Loucy (cell line): ENCODE data around the gene NDEL1.
A peak's percentile ranks its signal among the peaks of the same experiment; 100 is the strongest.

Source experiments
- H2AFZ ChIP-seq: fragments of 200-600 bp; sonication (generic); 2 replicates; pipeline ENCODE4 v1.6.0; 2016; ENCODE audit warnings: antibody characterized with exemption, mild to moderate bottlenecking, low read length, moderate library complexity
- H3F3A ChIP-seq: fragments of 200-600 bp; 2 replicates; pipeline ENCODE4 v1.6.0; 2016; ENCODE audit warnings: antibody characterized with exemption, low read depth, mild to moderate bottlenecking
- H3K27me3 ChIP-seq: fragments of 200-600 bp; sonication (generic); 2 replicates; pipeline ENCODE4 v1.6.1; 2014; ENCODE audit warnings: low read length, mild to moderate bottlenecking; ENCODE audit not compliant: insufficient read depth, poor library complexity, severe bottlenecking
- H3K36me3 ChIP-seq: fragments of 200-600 bp; sonication (generic); 2 replicates; pipeline ENCODE4 v1.6.1; 2016; ENCODE audit warnings: low read length; ENCODE audit not compliant: insufficient read depth
- H3K4me1 ChIP-seq: fragments of 200-600 bp; sonication (generic); 2 replicates; pipeline ENCODE4 v1.5.1; 2014; ENCODE audit warnings: low read length, mild to moderate bottlenecking; ENCODE audit not compliant: insufficient read depth, poor library complexity, severe bottlenecking
- H3K4me2 ChIP-seq: fragments of 200-600 bp; sonication (generic); 2 replicates; pipeline ENCODE4 v1.6.0; 2014; ENCODE audit warnings: antibody characterized with exemption, low read length, low read depth, mild to moderate bottlenecking; ENCODE audit not compliant: poor library complexity, severe bottlenecking
- H3K4me3 ChIP-seq: fragments of 200-600 bp; sonication (generic); 2 replicates; pipeline ENCODE4 v1.5.1; 2014; ENCODE audit warnings: low read length, mild to moderate bottlenecking, mixed read lengths; ENCODE audit not compliant: poor library complexity, severe bottlenecking
- H3K79me2 ChIP-seq: fragments of 200-600 bp; sonication (generic); 2 replicates; pipeline ENCODE4 v1.6.1; 2014; ENCODE audit warnings: low read length; ENCODE audit not compliant: insufficient read depth
- H3K9ac ChIP-seq: fragments of 200-600 bp; sonication (generic); 2 replicates; pipeline ENCODE4 v1.6.0; 2014; ENCODE audit warnings: mild to moderate bottlenecking, low read depth, low read length, moderate library complexity; ENCODE audit not compliant: poor library complexity, severe bottlenecking
- H3K9me2 ChIP-seq: fragments of 200-600 bp; sonication (generic); replicated peaks from 2 replicates; pipeline ENCODE4 v1.6.1; 2016; ENCODE audit warnings: low read depth, low read length, mixed read lengths
- H3K9me3 ChIP-seq: fragments of 200-600 bp; sonication (generic); 2 replicates; pipeline ENCODE4 v1.6.1; 2014; ENCODE audit warnings: mild to moderate bottlenecking, antibody characterized with exemption, low read length, low read depth; ENCODE audit not compliant: insufficient read depth
- H4K20me1 ChIP-seq: fragments of 200-600 bp; sonication (generic); 2 replicates; pipeline ENCODE4 v1.6.0; 2014; ENCODE audit warnings: antibody characterized with exemption, low read length, mild to moderate bottlenecking; ENCODE audit not compliant: insufficient read depth, poor library complexity, severe bottlenecking
- EZH2phosphoT487 ChIP-seq: fragments of 200-600 bp; IDR thresholded peaks from 2 replicates; pipeline ENCODE4 v1.6.1; 2018; ENCODE audit warnings: antibody characterized with exemption, mild to moderate bottlenecking, moderate library complexity, borderline replicate concordance
- TF ChIP-seq, protein P1 (sequence below): fragments of 200-600 bp; sonication (generic); conservative IDR thresholded peaks from 2 replicates; pipeline ENCODE4 v1.5.1; 2014; ENCODE audit warnings: mild to moderate bottlenecking, antibody characterized with exemption, low read length

NDEL1 gene

GRCh38 chr17:8439681-8440080 lies 4.0 kb downstream of the NDEL1 start:
- Histone ChIP-seq H3K9ac (no peak overlapping the region), H3K4me1 (peaks cover 46% of the 10 kb centered on the region), H3K4me2 (no peak overlapping the region), H4K20me1 (peaks cover 51% of the 10 kb centered on the region), H3F3A (no peaks in the 10 kb centered on the region), H3K36me3 (peaks cover 10% of the 10 kb centered on the region; the same call in 1 of the 2 replicates), H3K79me2 (peaks cover 75% of the 10 kb centered on the region), H2AFZ (no peak overlapping the region), H3K9me2 (no peaks in the 10 kb centered on the region), H3K4me3 (no peak overlapping the region), H3K27me3 (no peaks in the 10 kb centered on the region), H3K9me3 (no peaks in the 10 kb centered on the region)
- TF ChIP-seq, protein P1, sequence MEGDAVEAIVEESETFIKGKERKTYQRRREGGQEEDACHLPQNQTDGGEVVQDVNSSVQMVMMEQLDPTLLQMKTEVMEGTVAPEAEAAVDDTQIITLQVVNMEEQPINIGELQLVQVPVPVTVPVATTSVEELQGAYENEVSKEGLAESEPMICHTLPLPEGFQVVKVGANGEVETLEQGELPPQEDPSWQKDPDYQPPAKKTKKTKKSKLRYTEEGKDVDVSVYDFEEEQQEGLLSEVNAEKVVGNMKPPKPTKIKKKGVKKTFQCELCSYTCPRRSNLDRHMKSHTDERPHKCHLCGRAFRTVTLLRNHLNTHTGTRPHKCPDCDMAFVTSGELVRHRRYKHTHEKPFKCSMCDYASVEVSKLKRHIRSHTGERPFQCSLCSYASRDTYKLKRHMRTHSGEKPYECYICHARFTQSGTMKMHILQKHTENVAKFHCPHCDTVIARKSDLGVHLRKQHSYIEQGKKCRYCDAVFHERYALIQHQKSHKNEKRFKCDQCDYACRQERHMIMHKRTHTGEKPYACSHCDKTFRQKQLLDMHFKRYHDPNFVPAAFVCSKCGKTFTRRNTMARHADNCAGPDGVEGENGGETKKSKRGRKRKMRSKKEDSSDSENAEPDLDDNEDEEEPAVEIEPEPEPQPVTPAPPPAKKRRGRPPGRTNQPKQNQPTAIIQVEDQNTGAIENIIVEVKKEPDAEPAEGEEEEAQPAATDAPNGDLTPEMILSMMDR: no peak
- TF ChIP-seq EZH2phosphoT487: no peak

DNA sequence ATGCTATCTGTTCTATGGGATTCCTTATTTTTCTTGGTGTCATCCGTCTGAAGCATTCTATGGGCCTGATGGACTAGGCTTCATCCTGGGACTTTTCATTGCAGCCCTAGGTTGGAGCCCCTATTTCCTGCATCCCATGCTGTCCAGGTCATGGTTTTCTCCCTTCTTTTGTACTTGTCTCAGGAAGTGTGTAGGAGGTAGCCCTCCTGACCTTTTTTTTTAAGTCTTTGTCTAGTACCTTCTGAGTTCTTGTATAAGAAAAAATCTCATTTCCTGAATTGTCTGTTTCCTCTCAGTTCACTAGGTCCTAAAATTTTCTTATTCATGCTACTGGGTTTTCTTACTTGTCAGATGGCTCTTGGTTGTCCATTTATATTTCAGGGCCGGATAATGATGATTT lies 6.0 kb downstream of the NDEL1 start:
- Histone ChIP-seq H3K9me3 (no peaks in the 10 kb centered on the region), H3K79me2 (peaks cover 69% of the 10 kb centered on the region), H4K20me1 (peaks cover 46% of the 10 kb centered on the region), H3K27me3 (no peaks in the 10 kb centered on the region), H3K9ac (no peak overlapping the region), H3K9me2 (no peaks in the 10 kb centered on the region), H3K36me3 (peaks cover 26% of the 10 kb centered on the region; the same call in 1 of the 2 replicates), H2AFZ (no peak overlapping the region), H3K4me3 (peak overlapping the region; percentile 47), H3K4me1 (peaks cover 39% of the 10 kb centered on the region), H3K4me2 (peak overlapping the region; percentile 65), H3F3A (no peaks in the 10 kb centered on the region)
- TF ChIP-seq, protein P1: no peak
- no peak for TF ChIP-seq EZH2phosphoT487

- Histone ChIP-seq H3K4me1 (peaks cover 35% of the 10 kb centered on the region), H3K9me2 (no peaks in the 10 kb centered on the region), H3K4me2 (peak overlapping the region; percentile 65), H4K20me1 (peaks cover 40% of the 10 kb centered on the region), H3K4me3 (no peak overlapping the region), H3K9me3 (no peaks in the 10 kb centered on the region), H3K36me3 (peaks cover 31% of the 10 kb centered on the region; the same call in 1 of the 2 replicates), H3K27me3 (no peaks in the 10 kb centered on the region), H2AFZ (no peak overlapping the region), H3K79me2 (peaks cover 63% of the 10 kb centered on the region), H3F3A (no peaks in the 10 kb centered on the region), H3K9ac (no peak overlapping the region)
- TF ChIP-seq, protein P1: no peak
- no peak for TF ChIP-seq EZH2phosphoT487
Measured at GRCh38 chr17:8442310-8442709, 6.6 kb downstream of the NDEL1 start.
